ENCODE results near the gene MX2.

MX2 gene

DNA sequence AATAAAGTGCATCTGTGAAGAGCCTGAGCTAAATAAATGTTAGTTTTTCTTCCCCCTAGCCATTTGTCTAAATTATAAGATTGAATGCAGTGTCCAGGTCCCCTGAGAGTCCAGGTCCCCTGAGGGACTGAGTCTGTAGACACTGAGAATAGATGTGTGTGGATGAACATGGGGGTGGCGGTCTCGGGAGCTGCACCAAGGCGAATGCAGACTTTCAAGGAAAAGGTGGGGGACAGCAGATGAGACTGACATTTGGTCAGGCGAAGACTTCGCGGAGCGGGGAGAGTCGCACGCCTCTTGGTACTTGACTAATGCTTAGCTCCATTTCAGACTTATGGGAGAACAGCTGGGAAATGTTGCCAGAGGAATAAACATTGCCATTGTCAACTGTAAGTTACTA lies 17.7 kb upstream of the MX2 start:
- no peak overlapping the region for H3K4me2 ChIP-seq (ENCODE audit: low read length)
- no peak for TF ChIP-seq CTCF (IDR thresholded peaks at IDR 0.05; ENCODE audit: low read depth, low read length, poor library complexity, severe bottlenecking)
- no peak for TF ChIP-seq EZH2phosphoT487 (IDR thresholded peaks at IDR 0.05; ENCODE audit: borderline replicate concordance, low read length)
- no peaks in the 10 kb centered on the region for H3K36me3 ChIP-seq (ENCODE audit: control insufficient read depth, low read length)
- no peaks in the 10 kb centered on the region for H3K9me2 ChIP-seq (replicated peaks; ENCODE audit: control insufficient read depth, low read length)
- H3K79me2 ChIP-seq (ENCODE audit: control insufficient read depth, low read length) = no peaks in the 10 kb centered on the region
- no peaks in the 10 kb centered on the region for H3F3A ChIP-seq (ENCODE audit: control insufficient read depth, insufficient read depth)
- H3K27me3 ChIP-seq (ENCODE audit: control insufficient read depth, low read length) = peaks cover 6% of the 10 kb centered on the region
- H4K20me1 ChIP-seq (ENCODE audit: control insufficient read depth, insufficient read depth, low read depth, low read length) = no peaks in the 10 kb centered on the region
- no peaks in the 10 kb centered on the region for H3K4me1 ChIP-seq (ENCODE audit: control insufficient read depth, low read length)
- no peak overlapping the region for H3K4me3 ChIP-seq (ENCODE audit: low read length)
- no peaks in the 10 kb centered on the region for H3K9me3 ChIP-seq (ENCODE audit: control insufficient read depth, insufficient read depth, low read length)
- no peak overlapping the region for H3K27ac ChIP-seq (ENCODE audit: low read depth, low read length)

DNA sequence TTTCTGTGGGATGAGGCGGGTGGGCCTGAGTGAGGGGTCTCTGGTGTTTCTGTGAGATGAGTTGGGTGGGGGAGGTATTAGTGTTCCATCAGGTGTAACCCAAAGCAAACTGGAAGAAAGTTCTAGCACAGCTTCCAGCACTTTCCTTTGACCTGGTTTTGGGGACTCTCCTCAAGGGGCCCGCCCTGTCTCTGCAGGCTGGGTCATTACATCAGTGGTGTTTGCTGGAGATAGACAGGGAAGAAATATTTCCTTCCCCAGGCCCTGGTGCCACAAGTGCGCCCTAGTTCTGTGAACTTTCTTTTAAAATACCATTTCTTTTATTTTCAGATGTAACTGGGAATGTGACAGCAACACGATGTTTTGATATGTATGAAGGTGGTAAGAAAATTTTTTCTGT lies 16.5 kb upstream of the MX2 start:
- TF ChIP-seq CTCF (IDR thresholded peaks at IDR 0.05; ENCODE audit: low read depth, low read length, poor library complexity, severe bottlenecking) (no peak), EZH2phosphoT487 (IDR thresholded peaks at IDR 0.05; ENCODE audit: borderline replicate concordance, low read length) (no peak)
- Histone ChIP-seq H4K20me1 (ENCODE audit: control insufficient read depth, insufficient read depth, low read depth, low read length) (no peaks in the 10 kb centered on the region), H3F3A (ENCODE audit: control insufficient read depth, insufficient read depth) (no peaks in the 10 kb centered on the region), H3K4me2 (ENCODE audit: low read length) (no peak overlapping the region), H3K27me3 (ENCODE audit: control insufficient read depth, low read length) (peaks cover 6% of the 10 kb centered on the region), H3K79me2 (ENCODE audit: control insufficient read depth, low read length) (no peaks in the 10 kb centered on the region), H3K36me3 (ENCODE audit: control insufficient read depth, low read length) (no peaks in the 10 kb centered on the region), H3K4me3 (ENCODE audit: low read length) (no peak overlapping the region), H3K4me1 (ENCODE audit: control insufficient read depth, low read length) (no peaks in the 10 kb centered on the region), H3K9me2 (replicated peaks; ENCODE audit: control insufficient read depth, low read length) (no peaks in the 10 kb centered on the region), H3K27ac (ENCODE audit: low read depth, low read length) (no peak overlapping the region), H3K9me3 (ENCODE audit: control insufficient read depth, insufficient read depth, low read length) (no peaks in the 10 kb centered on the region)

DNA sequence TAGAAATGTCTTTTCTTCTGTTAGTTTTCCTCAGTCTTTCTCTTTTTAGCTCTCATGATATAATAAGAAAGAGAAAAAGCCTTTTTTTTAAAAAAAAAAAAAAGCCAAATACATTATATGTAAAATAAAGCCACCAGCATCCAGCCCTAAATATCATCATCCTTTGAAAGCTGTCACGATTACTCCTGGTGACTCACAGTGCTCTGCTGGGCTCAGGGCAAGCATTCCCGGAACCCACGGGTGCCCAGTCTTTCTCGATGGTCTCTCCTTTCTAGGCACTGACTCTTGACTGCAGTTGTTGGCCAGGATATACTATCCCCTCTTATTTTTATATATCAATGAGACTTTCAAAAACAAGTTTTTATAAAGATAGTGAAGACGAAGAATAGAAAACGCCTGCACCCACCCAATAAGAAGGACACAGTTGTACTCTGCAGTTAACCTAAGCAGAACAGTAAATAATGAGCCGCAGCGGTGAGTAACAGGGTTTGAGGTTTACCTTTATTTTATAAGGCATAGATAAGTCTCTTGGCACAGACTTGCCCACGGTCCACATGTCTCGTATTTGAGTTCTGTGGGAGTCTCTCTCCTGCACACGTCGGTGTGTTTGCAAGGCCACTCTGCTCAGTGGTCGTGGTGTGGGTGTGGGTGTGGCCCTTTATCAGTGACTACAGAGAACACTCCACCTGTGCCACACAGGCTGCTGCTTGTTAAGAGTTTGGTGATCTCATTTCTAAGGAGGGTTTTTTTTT lies 15.7 kb upstream of the MX2 start:
- H3K4me3 ChIP-seq (ENCODE audit: low read length) = no peak overlapping the region
- no peaks in the 10 kb centered on the region for H3F3A ChIP-seq (ENCODE audit: control insufficient read depth, insufficient read depth)
- no peaks in the 10 kb centered on the region for H3K9me3 ChIP-seq (ENCODE audit: control insufficient read depth, insufficient read depth, low read length)
- H3K79me2 ChIP-seq (ENCODE audit: control insufficient read depth, low read length) = no peaks in the 10 kb centered on the region
- H3K36me3 ChIP-seq (ENCODE audit: control insufficient read depth, low read length) = no peaks in the 10 kb centered on the region
- TF ChIP-seq CTCF (IDR thresholded peaks at IDR 0.05; ENCODE audit: low read depth, low read length, poor library complexity, severe bottlenecking) (no peak), EZH2phosphoT487 (IDR thresholded peaks at IDR 0.05; ENCODE audit: borderline replicate concordance, low read length) (no peak)
- H3K9me2 ChIP-seq (replicated peaks; ENCODE audit: control insufficient read depth, low read length) = no peaks in the 10 kb centered on the region
- no peaks in the 10 kb centered on the region for H3K4me1 ChIP-seq (ENCODE audit: control insufficient read depth, low read length)
- no peak overlapping the region for H3K27ac ChIP-seq (ENCODE audit: low read depth, low read length)
- H4K20me1 ChIP-seq (ENCODE audit: control insufficient read depth, insufficient read depth, low read depth, low read length) = no peaks in the 10 kb centered on the region
- no peak overlapping the region for H3K4me2 ChIP-seq (ENCODE audit: low read length)
- peaks cover 6% of the 10 kb centered on the region for H3K27me3 ChIP-seq (ENCODE audit: control insufficient read depth, low read length)

Data from DOHH2 (cell line).